GM20431 (cell line): ENCODE results near the gene SEZ6L.

Source experiments
- in situ Hi-C: fragments of 300-500 bp; cut with MseI, MboI; formaldehyde crosslinking; loops from one replicate; pipeline ENCODE4 v1.15.0; 2020; ENCODE audit warnings: low sequenced_read_pairs; ENCODE audit not compliant: unreplicated experiment

SEZ6L gene

GRCh38 chr22:26236991-26237390 is 67.7 kb downstream of the SEZ6L start:
- in situ Hi-C loops = no loop called here

GRCh38 chr22:26238596-26238995 is 69.3 kb downstream of the SEZ6L start:
- in situ Hi-C loops = no loop called here

GRCh38 chr22:26239581-26239980 is 70.3 kb downstream of the SEZ6L start:
- in situ Hi-C loops = no loop called here

- in situ Hi-C loops = no loop called here
Measured at GRCh38 chr22:26241361-26241760, 72.1 kb downstream of the SEZ6L start.

GRCh38 chr22:26245001-26245400 is 75.7 kb downstream of the SEZ6L start:
- in situ Hi-C loops = no loop called here

GRCh38 chr22:26246552-26246951 is 77.3 kb downstream of the SEZ6L start:
- in situ Hi-C loops = no loop called here

GRCh38 chr22:26251869-26252268 is 82.6 kb downstream of the SEZ6L start:
- in situ Hi-C loops = no loop called here

- in situ Hi-C loops = no loop called here
Measured at GRCh38 chr22:26259510-26259909, 90.2 kb downstream of the SEZ6L start.

GRCh38 chr22:26264162-26264561 is 94.9 kb downstream of the SEZ6L start:
- in situ Hi-C loops = no loop called here

GRCh38 chr22:26265281-26265680 is 96.0 kb downstream of the SEZ6L start:
- in situ Hi-C loops = no loop called here

- in situ Hi-C loops = no loop called here
Measured at GRCh38 chr22:26265909-26266308, 96.6 kb downstream of the SEZ6L start.

GRCh38 chr22:26267856-26268255 is 98.6 kb downstream of the SEZ6L start:
- in situ Hi-C loops = no loop called here

GRCh38 chr22:26269572-26269971 is 100.3 kb downstream of the SEZ6L start:
- in situ Hi-C loops = no loop called here

GRCh38 chr22:26271427-26271826 is 102.2 kb downstream of the SEZ6L start:
- in situ Hi-C loops = no loop called here

- in situ Hi-C loops = no loop called here
Measured at GRCh38 chr22:26273011-26273675, 103.9 kb downstream of the SEZ6L start.

GRCh38 chr22:26276529-26277160 is 107.4 kb downstream of the SEZ6L start:
- in situ Hi-C loops = no loop called here

- in situ Hi-C loops = no loop called here
Measured at GRCh38 chr22:26281941-26282340, 112.7 kb downstream of the SEZ6L start.

GRCh38 chr22:26283330-26283729 is 114.1 kb downstream of the SEZ6L start:
- in situ Hi-C loops = no loop called here

- in situ Hi-C loops = no loop called here
Measured at GRCh38 chr22:26285632-26286031, 116.4 kb downstream of the SEZ6L start.

- in situ Hi-C loops = no loop called here
Measured at GRCh38 chr22:26286091-26286820, 117.0 kb downstream of the SEZ6L start.
